Sigmoid colon (tissue), 7 donors: ENCODE results near the gene SOX14. TPM values are rescaled to one million over a fixed set of nuclear protein-coding genes. Genes with fewer than 3 reads are reported as not detected.

Source experiments
- DNase-seq: peaks from one replicate; pipeline ENCODE4 v3.0.0-alpha.2; 2019
- H3K27ac ChIP-seq, 4 donors: fragments of 200-600 bp; sonication (generic); one replicate each; pipeline ENCODE4 v1.5.1; 2016 to 2019; ENCODE audit warnings: mild to moderate bottlenecking in 1 of 4
- H3K27me3 ChIP-seq, 3 donors: fragments of 200-600 bp; sonication (generic); one replicate each; pipeline ENCODE4 v1.5.1; 2019; ENCODE audit warnings: mild to moderate bottlenecking in 1 of 3
- H3K36me3 ChIP-seq, 4 donors: fragments of 200-600 bp; sonication (generic); one replicate each; pipeline ENCODE4 v1.5.1; 2016 to 2019
- H3K4me1 ChIP-seq, 4 donors: fragments of 200-600 bp; sonication (generic); one replicate each; pipeline ENCODE4 v1.5.1; 2017 to 2019
- H3K4me3 ChIP-seq, 4 donors: fragments of 200-600 bp; sonication (generic); one replicate each; pipeline ENCODE4 v1.5.1; 2017 to 2019; ENCODE audit warnings: mild to moderate bottlenecking in 2 of 4, moderate library complexity in 1 of 4
- H3K9me3 ChIP-seq, 4 donors: fragments of 200-600 bp in 3 of 4; sonication (generic) in 3 of 4; one replicate each; pipeline versions ENCODE4 v1.5.1 to v1.6.1; 2013 to 2019
- EP300 ChIP-seq, 4 donors: sonication (generic); formaldehyde crosslinking; IDR thresholded peaks; one replicate each; pipeline ENCODE4 v1.6.1; 2017; ENCODE audit warnings: antibody characterized with exemption in 4 of 4
- POLR2A ChIP-seq, 2 donors: fragments of 450-650 bp; IDR thresholded peaks; one replicate each; pipeline ENCODE4 v1.6.1; 2016; ENCODE audit warnings: antibody characterized with exemption in 2 of 2, mild to moderate bottlenecking in 2 of 2, moderate library complexity in 2 of 2
- POLR2AphosphoS5 ChIP-seq, 4 donors: sonication (generic); formaldehyde crosslinking; IDR thresholded peaks; one replicate each; pipeline ENCODE4 v1.6.1; 2017; ENCODE audit warnings: antibody characterized with exemption in 4 of 4
- WGBS, 2 donors: extraction: QIAGEN DNeasy Blood & Tissue Kit; methylation state at CpG; one replicate each; pipeline ENCODE4 v1.1.7; 2013; 5-methylcytosine and 5-hydroxymethylcytosine counted together
- intact Hi-C: fragments of 100-400 bp; cut with DNase I; formaldehyde crosslinking; loops from one replicate; pipeline ENCODE4 v1.15.1; 2023
- polyA plus RNA-seq, 3 donors: library from polyadenylated mRNA; stranded (reverse); fragments of 200-250 nt; gene quantifications; one replicate each; pipeline ENCODE4 v1.2.3, GENCODE V29; 2013
- total RNA-seq, 4 donors: library from RNA; depleted of rRNA; stranded (reverse); fragments of >200 nt; gene quantifications; one replicate each; pipeline ENCODE4 v1.1.0, GENCODE V29; 2016
- TF ChIP-seq, protein P1 (sequence below), 4 experiments: fragments of 450-650 bp in 3 of 4; fragments of 200-600 bp in 1 of 4; IDR thresholded peaks; one replicate each; pipeline ENCODE4 v1.5.1; 2016 to 2019; ENCODE audit warnings: antibody characterized with exemption in 4 of 4, mild to moderate bottlenecking in 3 of 4, moderate library complexity in 2 of 4
- donor health status: healthy with polysubstance abuse.
- donor health status: Bipolar disorder and iron deficiency.
- donor health status: healthy.

The SOX14 gene
- total and polyA plus RNA-seq, 7 donors, result not detected

- H3K27me3 ChIP-seq, result peaks cover 45 to 90% (median 61%) of the 10 kb centered on the region in 3 donors
- no peaks in the 10 kb centered on the region for H3K36me3 ChIP-seq
- 2 to 7% methylated on average over 53 of the region's 53 CpGs for WGBS, 2 donors
- no peak for DNase-seq
- H3K4me1 ChIP-seq, result peaks cover 0 to 48% (median 47%) of the 10 kb centered on the region in 4 donors
- intact Hi-C loops, result no loop called here
- H3K27ac ChIP-seq, result no peak overlapping the region
- peak overlapping the region; percentile 4 to 43 (median 26) for H3K4me3 ChIP-seq
- TF ChIP-seq POLR2AphosphoS5 (IDR thresholded peaks at IDR 0.05), result no peak
- no peak for TF ChIP-seq POLR2A (IDR thresholded peaks at IDR 0.05)
- TF ChIP-seq, protein P1, sequence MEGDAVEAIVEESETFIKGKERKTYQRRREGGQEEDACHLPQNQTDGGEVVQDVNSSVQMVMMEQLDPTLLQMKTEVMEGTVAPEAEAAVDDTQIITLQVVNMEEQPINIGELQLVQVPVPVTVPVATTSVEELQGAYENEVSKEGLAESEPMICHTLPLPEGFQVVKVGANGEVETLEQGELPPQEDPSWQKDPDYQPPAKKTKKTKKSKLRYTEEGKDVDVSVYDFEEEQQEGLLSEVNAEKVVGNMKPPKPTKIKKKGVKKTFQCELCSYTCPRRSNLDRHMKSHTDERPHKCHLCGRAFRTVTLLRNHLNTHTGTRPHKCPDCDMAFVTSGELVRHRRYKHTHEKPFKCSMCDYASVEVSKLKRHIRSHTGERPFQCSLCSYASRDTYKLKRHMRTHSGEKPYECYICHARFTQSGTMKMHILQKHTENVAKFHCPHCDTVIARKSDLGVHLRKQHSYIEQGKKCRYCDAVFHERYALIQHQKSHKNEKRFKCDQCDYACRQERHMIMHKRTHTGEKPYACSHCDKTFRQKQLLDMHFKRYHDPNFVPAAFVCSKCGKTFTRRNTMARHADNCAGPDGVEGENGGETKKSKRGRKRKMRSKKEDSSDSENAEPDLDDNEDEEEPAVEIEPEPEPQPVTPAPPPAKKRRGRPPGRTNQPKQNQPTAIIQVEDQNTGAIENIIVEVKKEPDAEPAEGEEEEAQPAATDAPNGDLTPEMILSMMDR (IDR thresholded peaks at IDR 0.05), result no peak
- H3K9me3 ChIP-seq, result no peaks in the 10 kb centered on the region
Measured at GRCh38 chr3:137771401-137772213, 7.5 kb downstream of the SOX14 start.

GRCh38 chr3:137772214-137772955, 8.3 kb downstream of the SOX14 start:
- no peak for DNase-seq
- no peaks in the 10 kb centered on the region for H3K9me3 ChIP-seq
- intact Hi-C loops, result no loop called here
- H3K4me1 ChIP-seq, result peaks cover 0 to 45% (median 44%) of the 10 kb centered on the region in 4 donors
- no peaks in the 10 kb centered on the region for H3K36me3 ChIP-seq
- H3K27me3 ChIP-seq, result peaks cover 44 to 83% (median 53%) of the 10 kb centered on the region in 3 donors
- no peak overlapping the region for H3K4me3 ChIP-seq
- no peak overlapping the region for H3K27ac ChIP-seq
- 10 to 17% methylated on average over 7 of the region's 7 CpGs for WGBS, 2 donors
- TF ChIP-seq, protein P1 (IDR thresholded peaks at IDR 0.05), result no peak
- TF ChIP-seq EP300 (IDR thresholded peaks at IDR 0.05) (no peak), POLR2AphosphoS5 (IDR thresholded peaks at IDR 0.05) (no peak)

GRCh38 chr3:137778941-137779340, 14.8 kb downstream of the SOX14 start:
- H3K9me3 ChIP-seq, result no peaks in the 10 kb centered on the region
- no peak overlapping the region for H3K27ac ChIP-seq
- intact Hi-C loops, result no loop called here
- H3K36me3 ChIP-seq, result no peaks in the 10 kb centered on the region
- TF ChIP-seq EP300 (IDR thresholded peaks at IDR 0.05) (no peak), POLR2AphosphoS5 (IDR thresholded peaks at IDR 0.05) (no peak), POLR2A (IDR thresholded peaks at IDR 0.05) (no peak)
- TF ChIP-seq, protein P1 (IDR thresholded peaks at IDR 0.05), result no peak
- peaks cover 0 to 17% (median under 1%) of the 10 kb centered on the region in 3 donors for H3K27me3 ChIP-seq
- no peak overlapping the region for H3K4me3 ChIP-seq
- DNase-seq, result no peak
- 20 to 28% methylated on average over 2 of the region's 2 CpGs for WGBS, 2 donors
- H3K4me1 ChIP-seq, result no peaks in the 10 kb centered on the region

- H3K27me3 ChIP-seq, result no peaks in the 10 kb centered on the region
- TF ChIP-seq, protein P1 (IDR thresholded peaks at IDR 0.05), result no peak
- intact Hi-C loops, result no loop called here
- no peak overlapping the region for H3K27ac ChIP-seq
- H3K36me3 ChIP-seq, result no peaks in the 10 kb centered on the region
- 64 to 74% methylated on average over 6 of the region's 6 CpGs for WGBS, 2 donors
- H3K9me3 ChIP-seq, result no peaks in the 10 kb centered on the region
- DNase-seq, result no peak
- H3K4me1 ChIP-seq, result peaks cover 0 to 6% (median 2%) of the 10 kb centered on the region in 4 donors
- H3K4me3 ChIP-seq, result no peak overlapping the region
Measured at GRCh38 chr3:137787529-137787928, 23.4 kb downstream of the SOX14 start.
